HG03521 (cell line): ENCODE data around the gene DCAF4L1.

Experiments used
- ATAC-seq: cut with Tn5 transposase; IDR thresholded peaks from one replicate; pipeline ENCODE4 v1.9.1; 2021; ENCODE audit warnings: mild to moderate bottlenecking, moderate library complexity; ENCODE audit not compliant: unreplicated experiment

The DCAF4L1 gene

GRCh38 chr4:41981456-41981855 is at the start of gene DCAF4L1:
Gene DCAF4L1 (plus strand): TSS chr4:41981756. CDS start chr4:41981793, 37 bp downstream.
- ATAC-seq: no peak

GRCh38 chr4:41932988-41933387 is 48.6 kb upstream of the DCAF4L1 start:
- ATAC-seq: no peak

GRCh38 chr4:41933997-41934503 is 47.5 kb upstream of the DCAF4L1 start:
- ATAC-seq: no peak

- no peak for ATAC-seq
Measured at GRCh38 chr4:41934514-41934900, 47.0 kb upstream of the DCAF4L1 start.

- peak; percentile 75 for ATAC-seq
Measured at GRCh38 chr4:41934901-41935651, 46.5 kb upstream of the DCAF4L1 start, which contains the start of gene TMEM33. Gene TMEM33 (plus strand): TSS chr4:41935429. CDS start chr4:41935485, 56 bp downstream.

GRCh38 chr4:41935652-41936021 is 45.9 kb upstream of the DCAF4L1 start:
- ATAC-seq: peak; percentile 20

GRCh38 chr4:41939016-41939626 is 42.4 kb upstream of the DCAF4L1 start:
- no peak for ATAC-seq

- ATAC-seq: no peak
Measured at GRCh38 chr4:41940834-41941233, 40.7 kb upstream of the DCAF4L1 start.

GRCh38 chr4:41943506-41943905 is 38.0 kb upstream of the DCAF4L1 start:
- no peak for ATAC-seq

- no peak for ATAC-seq
Measured at GRCh38 chr4:41944089-41944488, 37.5 kb upstream of the DCAF4L1 start.

GRCh38 chr4:41949531-41949930 is 32.0 kb upstream of the DCAF4L1 start:
- ATAC-seq: no peak

GRCh38 chr4:41957634-41958033 is 23.9 kb upstream of the DCAF4L1 start:
- no peak for ATAC-seq

- no peak for ATAC-seq
Measured at GRCh38 chr4:41963105-41963504, 18.5 kb upstream of the DCAF4L1 start.

GRCh38 chr4:41964401-41964800 is 17.2 kb upstream of the DCAF4L1 start:
- ATAC-seq: no peak

GRCh38 chr4:41967392-41967791 is 14.2 kb upstream of the DCAF4L1 start:
- ATAC-seq: no peak

GRCh38 chr4:41969671-41970070 is 11.9 kb upstream of the DCAF4L1 start:
- ATAC-seq: no peak

- no peak for ATAC-seq
Measured at GRCh38 chr4:41975341-41975740, 6.2 kb upstream of the DCAF4L1 start.

GRCh38 chr4:41976775-41977516 is 4.6 kb upstream of the DCAF4L1 start:
- no peak for ATAC-seq

- ATAC-seq: no peak
Measured at GRCh38 chr4:41977709-41978108, 3.8 kb upstream of the DCAF4L1 start.

GRCh38 chr4:41982716-41983115 is 1.2 kb downstream of the DCAF4L1 start:
- no peak for ATAC-seq

- no peak for ATAC-seq
Measured at GRCh38 chr4:41985151-41985550, 3.6 kb downstream of the DCAF4L1 start.

- ATAC-seq: no peak
Measured at GRCh38 chr4:41989994-41990364, 8.4 kb downstream of the DCAF4L1 start.
